ENCODE data around the gene NCEH1.

Gene NCEH1

GRCh38 chr3:172694573-172695246 is 16.2 kb downstream of the NCEH1 start:
- H3K27ac ChIP-seq (ENCODE audit: low read depth, low read length), result no peak overlapping the region
- no peak overlapping the region for H3K4me3 ChIP-seq (ENCODE audit: low read length)
- H3K4me1 ChIP-seq (ENCODE audit: insufficient read depth, low read length), result peaks cover 10% of the 10 kb centered on the region; the same call in 1 of the 2 replicates
- H3K9ac ChIP-seq (ENCODE audit: low read depth, low read length), result no peak overlapping the region
- 89% methylated on average over 4 of the region's 4 CpGs for WGBS
- no peaks in the 10 kb centered on the region for H3K9me3 ChIP-seq (ENCODE audit: insufficient read depth, low read depth, low read length)
- H3K36me3 ChIP-seq (ENCODE audit: insufficient read depth, low read length), result no peaks in the 10 kb centered on the region
- H3K27me3 ChIP-seq (ENCODE audit: insufficient read depth, low read length), result no peaks in the 10 kb centered on the region

GRCh38 chr3:172692751-172693338 is 18.0 kb downstream of the NCEH1 start:
- Histone ChIP-seq H3K4me1 (ENCODE audit: insufficient read depth, low read length) (peaks cover 10% of the 10 kb centered on the region; the same call in 1 of the 2 replicates), H3K27me3 (ENCODE audit: insufficient read depth, low read length) (no peaks in the 10 kb centered on the region), H3K4me3 (ENCODE audit: low read length) (no peak overlapping the region), H3K27ac (ENCODE audit: low read depth, low read length) (no peak overlapping the region), H3K9ac (ENCODE audit: low read depth, low read length) (no peak overlapping the region), H3K36me3 (ENCODE audit: insufficient read depth, low read length) (no peaks in the 10 kb centered on the region), H3K9me3 (ENCODE audit: insufficient read depth, low read depth, low read length) (no peaks in the 10 kb centered on the region)
- WGBS, result 100% methylated on average over 1 of the region's 2 CpGs

- Histone ChIP-seq H3K9me3 (ENCODE audit: insufficient read depth, low read depth, low read length) (no peaks in the 10 kb centered on the region), H3K36me3 (ENCODE audit: insufficient read depth, low read length) (no peaks in the 10 kb centered on the region), H3K27me3 (ENCODE audit: insufficient read depth, low read length) (no peaks in the 10 kb centered on the region), H3K4me3 (ENCODE audit: low read length) (no peak overlapping the region), H3K9ac (ENCODE audit: low read depth, low read length) (no peak overlapping the region), H3K27ac (ENCODE audit: low read depth, low read length) (no peak overlapping the region), H3K4me1 (ENCODE audit: insufficient read depth, low read length) (peaks cover 6% of the 10 kb centered on the region; the same call in 1 of the 2 replicates)
- WGBS, result 100% methylated on average over 1 of the region's 1 CpG
Observed at GRCh38 chr3:172690936-172691335, 19.9 kb downstream of the NCEH1 start.

- Histone ChIP-seq H3K27ac (ENCODE audit: low read depth, low read length) (no peak overlapping the region), H3K9ac (ENCODE audit: low read depth, low read length) (no peak overlapping the region), H3K27me3 (ENCODE audit: insufficient read depth, low read length) (no peaks in the 10 kb centered on the region), H3K4me3 (ENCODE audit: low read length) (no peak overlapping the region), H3K4me1 (ENCODE audit: insufficient read depth, low read length) (peaks cover 9% of the 10 kb centered on the region; the same call in 1 of the 2 replicates), H3K9me3 (ENCODE audit: insufficient read depth, low read depth, low read length) (no peaks in the 10 kb centered on the region), H3K36me3 (ENCODE audit: insufficient read depth, low read length) (no peaks in the 10 kb centered on the region)
- 88% methylated on average over 4 of the region's 4 CpGs for WGBS
Observed at GRCh38 chr3:172688588-172688987, 22.3 kb downstream of the NCEH1 start.

GRCh38 chr3:172687501-172687900 is 23.4 kb downstream of the NCEH1 start:
- no peak overlapping the region for H3K4me3 ChIP-seq (ENCODE audit: low read length)
- no peak overlapping the region for H3K27ac ChIP-seq (ENCODE audit: low read depth, low read length)
- no peak overlapping the region for H3K9ac ChIP-seq (ENCODE audit: low read depth, low read length)
- H3K36me3 ChIP-seq (ENCODE audit: insufficient read depth, low read length), result no peaks in the 10 kb centered on the region
- H3K9me3 ChIP-seq (ENCODE audit: insufficient read depth, low read depth, low read length), result no peaks in the 10 kb centered on the region
- 0 out of 2 replicates have a peak, but pooled peaks cover 4% of the 10 kb centered on the region for H3K4me1 ChIP-seq (ENCODE audit: insufficient read depth, low read length)
- H3K27me3 ChIP-seq (ENCODE audit: insufficient read depth, low read length), result no peaks in the 10 kb centered on the region
- 96% methylated on average over 3 of the region's 3 CpGs for WGBS

- no peak overlapping the region for H3K4me3 ChIP-seq (ENCODE audit: low read length)
- no peaks in the 10 kb centered on the region for H3K27me3 ChIP-seq (ENCODE audit: insufficient read depth, low read length)
- no peaks in the 10 kb centered on the region for H3K9me3 ChIP-seq (ENCODE audit: insufficient read depth, low read depth, low read length)
- no peaks in the 10 kb centered on the region for H3K36me3 ChIP-seq (ENCODE audit: insufficient read depth, low read length)
- WGBS, result 89% methylated on average over 7 of the region's 7 CpGs
- H3K9ac ChIP-seq (ENCODE audit: low read depth, low read length), result no peak overlapping the region
- H3K4me1 ChIP-seq (ENCODE audit: insufficient read depth, low read length), result 0 out of 2 replicates have a peak, but pooled peaks cover 4% of the 10 kb centered on the region
- H3K27ac ChIP-seq (ENCODE audit: low read depth, low read length), result no peak overlapping the region
Observed at GRCh38 chr3:172685331-172686214, 25.3 kb downstream of the NCEH1 start.

- Histone ChIP-seq H3K36me3 (ENCODE audit: insufficient read depth, low read length) (no peaks in the 10 kb centered on the region), H3K4me1 (ENCODE audit: insufficient read depth, low read length) (peaks cover 26% of the 10 kb centered on the region), H3K4me3 (ENCODE audit: low read length) (no peak overlapping the region), H3K9ac (ENCODE audit: low read depth, low read length) (no peak overlapping the region), H3K9me3 (ENCODE audit: insufficient read depth, low read depth, low read length) (no peaks in the 10 kb centered on the region), H3K27ac (ENCODE audit: low read depth, low read length) (no peak overlapping the region), H3K27me3 (ENCODE audit: insufficient read depth, low read length) (no peaks in the 10 kb centered on the region)
- WGBS, result 98% methylated on average over 7 of the region's 7 CpGs
Observed at GRCh38 chr3:172680684-172681083, 30.2 kb downstream of the NCEH1 start.

GRCh38 chr3:172679599-172679998 is 31.3 kb downstream of the NCEH1 start:
- peaks cover 25% of the 10 kb centered on the region for H3K4me1 ChIP-seq (ENCODE audit: insufficient read depth, low read length)
- H3K27me3 ChIP-seq (ENCODE audit: insufficient read depth, low read length), result no peaks in the 10 kb centered on the region
- H3K27ac ChIP-seq (ENCODE audit: low read depth, low read length), result no peak overlapping the region
- no peaks in the 10 kb centered on the region for H3K9me3 ChIP-seq (ENCODE audit: insufficient read depth, low read depth, low read length)
- H3K36me3 ChIP-seq (ENCODE audit: insufficient read depth, low read length), result no peaks in the 10 kb centered on the region
- WGBS, result 94% methylated on average over 4 of the region's 5 CpGs
- H3K4me3 ChIP-seq (ENCODE audit: low read length), result no peak overlapping the region
- H3K9ac ChIP-seq (ENCODE audit: low read depth, low read length), result no peak overlapping the region

- no peaks in the 10 kb centered on the region for H3K36me3 ChIP-seq (ENCODE audit: insufficient read depth, low read length)
- 0 out of 2 replicates have a peak overlapping the region, but pooled peaks have one; percentile 22 for H3K9ac ChIP-seq (ENCODE audit: low read depth, low read length)
- H3K27me3 ChIP-seq (ENCODE audit: insufficient read depth, low read length), result no peaks in the 10 kb centered on the region
- no peaks in the 10 kb centered on the region for H3K9me3 ChIP-seq (ENCODE audit: insufficient read depth, low read depth, low read length)
- H3K4me3 ChIP-seq (ENCODE audit: low read length), result peak overlapping the region; percentile 2; the same call in 1 of the 2 replicates
- WGBS, result 59% methylated on average over 1 of the region's 1 CpG
- peaks cover 32% of the 10 kb centered on the region for H3K4me1 ChIP-seq (ENCODE audit: insufficient read depth, low read length)
- H3K27ac ChIP-seq (ENCODE audit: low read depth, low read length), result peak overlapping the region; percentile 27; the same call in 1 of the 2 replicates
Observed at GRCh38 chr3:172678068-172678467, 32.8 kb downstream of the NCEH1 start.

- no peaks in the 10 kb centered on the region for H3K36me3 ChIP-seq (ENCODE audit: insufficient read depth, low read length)
- H3K4me1 ChIP-seq (ENCODE audit: insufficient read depth, low read length), result peaks cover 38% of the 10 kb centered on the region
- H3K27ac ChIP-seq (ENCODE audit: low read depth, low read length), result peak overlapping the region; percentile 54; the same call in 1 of the 2 replicates
- 87% methylated on average over 21 of the region's 21 CpGs for WGBS
- no peak overlapping the region for H3K4me3 ChIP-seq (ENCODE audit: low read length)
- no peak overlapping the region for H3K9ac ChIP-seq (ENCODE audit: low read depth, low read length)
- no peaks in the 10 kb centered on the region for H3K27me3 ChIP-seq (ENCODE audit: insufficient read depth, low read length)
- no peaks in the 10 kb centered on the region for H3K9me3 ChIP-seq (ENCODE audit: insufficient read depth, low read depth, low read length)
Observed at GRCh38 chr3:172676196-172676922, 34.5 kb downstream of the NCEH1 start.

All from HUES64 (cell line).